NCI-H1105 (cell line): ENCODE results near the gene LDLRAD3.

Source experiments
- DNase-seq: peaks from one replicate; lab custom pipeline; 2025; lab: John Stamatoyannopoulos, UW

LDLRAD3 gene

DNA sequence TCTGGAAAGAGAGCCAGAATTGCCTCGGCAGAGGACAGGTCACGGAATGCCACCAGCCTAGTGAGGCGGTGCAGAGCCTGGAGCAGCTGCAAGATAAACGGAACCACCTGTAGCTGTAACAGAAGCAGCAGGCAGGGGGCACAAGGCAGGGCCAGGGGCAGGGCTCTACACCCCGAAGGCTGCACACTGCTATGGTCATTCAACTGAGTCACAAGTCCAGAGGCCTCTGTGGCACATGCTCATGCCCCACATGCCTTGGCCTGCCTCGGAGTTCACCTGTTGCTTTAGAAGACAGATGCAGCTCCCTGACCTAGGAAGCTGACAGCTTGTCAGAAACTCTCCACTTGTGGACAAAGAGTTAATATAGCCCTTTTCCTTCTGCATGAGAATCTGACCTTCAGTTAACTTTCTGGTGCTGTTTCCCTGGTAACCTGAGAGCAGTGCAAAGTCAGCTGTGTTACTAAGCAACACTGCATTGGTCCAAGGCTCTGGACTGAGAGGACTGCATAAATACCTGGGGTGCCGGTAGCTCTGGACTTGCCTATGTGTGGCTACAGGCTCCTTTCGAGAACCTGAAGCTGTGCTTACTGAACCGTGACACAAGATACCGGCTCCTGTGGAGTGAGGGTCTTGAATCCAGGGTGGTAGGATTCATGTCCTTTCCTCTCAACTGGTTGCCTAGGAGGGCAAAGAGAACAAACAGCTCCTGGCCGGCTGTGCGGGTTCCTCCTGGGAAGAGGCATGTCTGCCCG lies 334.8 kb downstream of the LDLRAD3 start:
- DNase-seq = no peak

DNA sequence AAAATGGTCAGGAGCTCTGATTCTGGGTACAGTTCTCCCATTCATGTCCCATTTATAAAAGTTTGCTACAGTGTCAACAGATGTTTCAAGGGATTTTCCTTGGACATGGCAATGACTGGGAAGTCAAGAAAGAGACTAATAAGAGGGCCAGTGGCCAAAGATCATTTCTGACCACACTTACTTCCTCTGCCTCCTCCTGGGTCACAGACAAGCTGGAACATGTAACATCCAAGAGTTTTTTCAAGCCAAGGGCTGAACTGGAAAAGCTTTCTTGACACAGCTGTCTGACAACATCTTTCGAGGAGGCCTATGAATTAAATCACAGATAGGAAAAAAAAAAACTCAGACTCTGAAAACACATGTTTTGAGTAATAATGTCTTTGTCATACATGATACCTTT lies 336.7 kb downstream of the LDLRAD3 start:
- DNase-seq = no peak
